HEK293 (cell line): Measurements from ENCODE around the gene ZC3H4.

Experiments used
- EGR2 ChIP-seq: fragments of 450-650 bp; formaldehyde crosslinking; IDR thresholded peaks from 2 replicates; pipeline ENCODE4 v1.5.1; 2016; ENCODE audit warnings: low read depth, missing biosample characterization, missing genetic modification characterization
- GLI4 ChIP-seq: fragments of 450-650 bp; formaldehyde crosslinking; IDR thresholded peaks from 2 replicates; pipeline ENCODE4 v1.5.1; 2016; ENCODE audit warnings: missing biosample characterization, missing genetic modification characterization
- GLIS2 ChIP-seq: fragments of 450-650 bp; formaldehyde crosslinking; IDR thresholded peaks from 2 replicates; pipeline ENCODE4 v1.5.1; 2016; ENCODE audit warnings: missing biosample characterization, missing genetic modification characterization
- HIC1 ChIP-seq: fragments of 450-650 bp; formaldehyde crosslinking; IDR thresholded peaks from 2 replicates; pipeline ENCODE4 v1.5.1; 2016; ENCODE audit warnings: missing biosample characterization, missing genetic modification characterization
- KLF10 ChIP-seq: fragments of 450-650 bp; IDR thresholded peaks from 2 replicates; pipeline ENCODE4 v1.5.1; 2018; ENCODE audit warnings: missing biosample characterization, mild to moderate bottlenecking, missing genetic modification characterization
- KLF8 ChIP-seq: fragments of 450-650 bp; formaldehyde crosslinking; IDR thresholded peaks from 2 replicates; pipeline ENCODE4 v1.5.1; 2016; ENCODE audit warnings: missing biosample characterization, missing genetic modification characterization
- PRDM4 ChIP-seq: fragments of 450-650 bp; formaldehyde crosslinking; IDR thresholded peaks from 2 replicates; pipeline ENCODE4 v1.5.1; 2017; ENCODE audit warnings: missing biosample characterization, missing genetic modification characterization
- RBAK ChIP-seq: fragments of 450-650 bp; formaldehyde crosslinking; IDR thresholded peaks from 2 replicates; pipeline ENCODE4 v1.5.1; 2016; ENCODE audit warnings: missing biosample characterization, missing genetic modification characterization
- TSHZ1 ChIP-seq: fragments of 450-650 bp; formaldehyde crosslinking; IDR thresholded peaks from 2 replicates; pipeline ENCODE4 v1.5.1; 2016; ENCODE audit warnings: missing biosample characterization, missing genetic modification characterization, borderline replicate concordance
- ZBTB21 ChIP-seq: fragments of 450-650 bp; formaldehyde crosslinking; IDR thresholded peaks from 2 replicates; pipeline ENCODE4 v1.5.1; 2017; ENCODE audit warnings: missing biosample characterization, missing genetic modification characterization
- ZBTB8A ChIP-seq: fragments of 450-650 bp; formaldehyde crosslinking; IDR thresholded peaks from 2 replicates; pipeline ENCODE4 v1.5.1; 2016; ENCODE audit warnings: missing biosample characterization, missing genetic modification characterization
- ZFP37 ChIP-seq: fragments of 450-650 bp; formaldehyde crosslinking; IDR thresholded peaks from 2 replicates; pipeline ENCODE4 v1.5.1; 2016; ENCODE audit warnings: missing biosample characterization, missing genetic modification characterization
- ZNF133 ChIP-seq: fragments of 450-650 bp; formaldehyde crosslinking; IDR thresholded peaks from 2 replicates; pipeline ENCODE4 v1.5.1; 2016; ENCODE audit warnings: missing biosample characterization, missing genetic modification characterization
- ZNF146 ChIP-seq: fragments of 450-650 bp; formaldehyde crosslinking; IDR thresholded peaks from 2 replicates; pipeline ENCODE4 v1.5.1; 2016; ENCODE audit warnings: missing biosample characterization, missing genetic modification characterization
- ZNF174 ChIP-seq: fragments of 450-650 bp; formaldehyde crosslinking; IDR thresholded peaks from 2 replicates; pipeline ENCODE4 v1.5.0; 2017; ENCODE audit warnings: missing biosample characterization, mild to moderate bottlenecking, missing genetic modification characterization
- ZNF18 ChIP-seq: fragments of 450-650 bp; formaldehyde crosslinking; IDR thresholded peaks from 2 replicates; pipeline ENCODE4 v1.5.1; 2016; ENCODE audit warnings: missing biosample characterization, missing genetic modification characterization
- ZNF211 ChIP-seq: fragments of 450-650 bp; formaldehyde crosslinking; IDR thresholded peaks from 2 replicates; pipeline ENCODE4 v1.5.1; 2016; ENCODE audit warnings: low read depth, missing biosample characterization, missing genetic modification characterization
- ZNF223 ChIP-seq: fragments of 450-650 bp; formaldehyde crosslinking; IDR thresholded peaks from 2 replicates; pipeline ENCODE4 v1.5.1; 2016; ENCODE audit warnings: missing biosample characterization, missing genetic modification characterization
- ZNF26 ChIP-seq: fragments of 450-650 bp; formaldehyde crosslinking; IDR thresholded peaks from 2 replicates; pipeline ENCODE4 v1.5.1; 2016; ENCODE audit warnings: missing biosample characterization, missing genetic modification characterization
- ZNF341 ChIP-seq: fragments of 450-650 bp; formaldehyde crosslinking; IDR thresholded peaks from 2 replicates; pipeline ENCODE4; 2016; ENCODE audit warnings: low read depth, missing biosample characterization, missing genetic modification characterization
- ZNF391 ChIP-seq: fragments of 450-650 bp; formaldehyde crosslinking; IDR thresholded peaks from 2 replicates; pipeline ENCODE4 v1.5.1; 2016; ENCODE audit warnings: low read depth, missing biosample characterization, missing genetic modification characterization, borderline replicate concordance
- ZNF394 ChIP-seq: fragments of 450-650 bp; formaldehyde crosslinking; IDR thresholded peaks from 2 replicates; pipeline ENCODE4 v1.5.1; 2016; ENCODE audit warnings: missing biosample characterization, missing genetic modification characterization, mild to moderate bottlenecking, moderate library complexity, borderline replicate concordance
- ZNF449 ChIP-seq: fragments of 450-650 bp; formaldehyde crosslinking; IDR thresholded peaks from 2 replicates; pipeline ENCODE4 v1.5.1; 2017; ENCODE audit warnings: missing biosample characterization, mild to moderate bottlenecking, missing genetic modification characterization, moderate library complexity
- ZNF561 ChIP-seq: fragments of 450-650 bp; IDR thresholded peaks from 2 replicates; pipeline ENCODE4 v1.5.1; 2018; ENCODE audit warnings: missing biosample characterization, missing genetic modification characterization, borderline replicate concordance
- ZNF660 ChIP-seq: fragments of 450-650 bp; IDR thresholded peaks from 2 replicates; pipeline ENCODE4 v1.5.1; 2018; ENCODE audit warnings: missing biosample characterization, mild to moderate bottlenecking, missing genetic modification characterization
- ZNF76 ChIP-seq: fragments of 450-650 bp; formaldehyde crosslinking; IDR thresholded peaks from 2 replicates; pipeline ENCODE4; 2016; ENCODE audit warnings: low read depth, missing biosample characterization, missing genetic modification characterization, borderline replicate concordance
- ZSCAN16 ChIP-seq: fragments of 450-650 bp; formaldehyde crosslinking; IDR thresholded peaks from 2 replicates; pipeline ENCODE4 v1.5.1; 2016; ENCODE audit warnings: missing biosample characterization, missing genetic modification characterization

Gene ZC3H4

GRCh38 chr19:47130589-47131227 lies 17.1 kb upstream of the ZC3H4 start, which contains the start of gene SAE1 (continued):
- 0 out of 2 replicates have a peak, but pooled peaks have one; percentile 48 for TF ChIP-seq ZNF391 (tag by site-specific recombination)
- no peak for TF ChIP-seq ZNF18
- peak; percentile 63; the same call in 1 of the 2 replicates for TF ChIP-seq ZBTB8A
- peak; percentile 67 for TF ChIP-seq ZNF561 (tag by site-specific recombination)
- no peak for TF ChIP-seq ZNF394 (tag by site-specific recombination)
- TF ChIP-seq ZNF341: peak; percentile 92
- TF ChIP-seq ZNF660 (tag by site-specific recombination): 0 out of 2 replicates have a peak, but pooled peaks have one; percentile 23
- peak; percentile 73; the same call in 1 of the 2 replicates for TF ChIP-seq ZFP37 (tag by site-specific recombination)
- no peak for TF ChIP-seq RBAK (tag by site-specific recombination)
- no peak for TF ChIP-seq ZNF133 (tag by site-specific recombination)
- TF ChIP-seq ZNF174 (tag by site-specific recombination): no peak
- no peak for TF ChIP-seq ZNF223 (tag by site-specific recombination)
- no peak for TF ChIP-seq ZNF26 (tag by site-specific recombination)
- no peak for TF ChIP-seq ZNF211 (tag by site-specific recombination)
- peak; percentile 58 for TF ChIP-seq EGR2 (tag by site-specific recombination)
- TF ChIP-seq KLF8 (tag by site-specific recombination): peak; percentile 30
- TF ChIP-seq ZNF146 (tag by site-specific recombination): no peak
- no peak; the same call in 1 of the 2 replicates for TF ChIP-seq PRDM4 (tag by site-specific recombination)
- TF ChIP-seq ZNF449 (tag by site-specific recombination): 0 out of 2 replicates have a peak, but pooled peaks have one; percentile 2
- 0 out of 2 replicates have a peak, but pooled peaks have one; percentile 21 for TF ChIP-seq GLIS2 (tag by site-specific recombination)
- TF ChIP-seq ZNF76 (tag by site-specific recombination): 0 out of 2 replicates have a peak, but pooled peaks have one; percentile 15
- TF ChIP-seq KLF10: no peak; the same call in 1 of the 2 replicates
- TF ChIP-seq GLI4: 0 out of 2 replicates have a peak, but pooled peaks have one; percentile 67
- no peak; the same call in 1 of the 2 replicates for TF ChIP-seq ZBTB21 (tag by site-specific recombination)
- no peak for TF ChIP-seq HIC1
- TF ChIP-seq ZSCAN16 (tag by site-specific recombination): no peak
- no peak for TF ChIP-seq TSHZ1
